ENCODE results near the gene WHRN.

GRCh38 chr9:114437401-114437893 is 67.8 kb downstream of the WHRN start:
- no peak for TF ChIP-seq POLR2AphosphoS5 (IDR thresholded peaks at IDR 0.05; ENCODE audit: low read depth, low read length)
- TF ChIP-seq TAF1 (IDR thresholded peaks at IDR 0.05; ENCODE audit: borderline replicate concordance, low read depth, low read length), result no peak

All from GM12892 (cell line).